HG02870 (cell line): ENCODE measurements around the gene DYNLT5.
"Not testable (repeated sequence)": the region's sequence is repeated elsewhere in the genome, so short reads cannot be mapped to it uniquely, and the experiment has no call there.

Experiments used
- ATAC-seq: cut with Tn5 transposase; IDR thresholded peaks from one replicate; pipeline ENCODE4 v1.9.1; 2021; ENCODE audit warnings: mild to moderate bottlenecking, moderate library complexity; ENCODE audit not compliant: unreplicated experiment

DYNLT5 gene

DNA sequence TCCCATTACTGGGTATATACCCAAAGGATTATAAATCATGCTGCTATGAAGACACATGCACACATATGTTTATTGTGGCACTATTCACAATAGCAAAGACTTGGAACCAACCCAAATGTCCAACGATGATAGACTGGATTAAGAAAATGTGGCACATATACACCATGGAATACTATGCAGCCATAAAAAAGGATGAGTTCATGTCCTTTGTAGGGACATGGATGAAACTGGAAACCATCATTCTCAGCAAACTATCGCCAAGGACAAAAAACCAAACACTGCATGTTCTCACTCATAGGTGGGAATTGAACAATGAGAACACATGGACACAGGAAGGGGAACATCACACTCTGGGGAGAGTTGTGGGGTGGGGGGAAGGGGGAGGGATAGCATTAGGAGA, 33.5 kb downstream of the DYNLT5 start:
- ATAC-seq = not testable (repeated sequence)

DNA sequence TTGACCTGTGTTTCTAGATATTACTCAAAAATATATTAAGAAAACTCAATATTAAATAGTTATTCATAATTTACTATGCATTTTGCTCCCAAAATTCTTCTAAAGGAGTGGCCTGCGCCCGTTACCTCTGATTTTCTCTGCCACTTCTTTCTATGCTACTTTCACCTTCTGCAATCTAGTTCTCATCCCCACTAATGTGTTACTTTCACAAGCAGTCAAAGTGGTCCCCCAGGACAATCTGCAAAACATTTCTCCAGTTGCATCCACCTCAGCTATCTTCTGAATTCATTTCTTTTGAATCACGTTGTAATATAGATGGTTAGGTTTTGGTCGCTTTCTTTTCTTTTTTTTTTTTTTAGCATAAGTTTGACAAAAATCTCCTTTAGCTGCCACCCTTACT, 35.4 kb downstream of the DYNLT5 start:
- ATAC-seq = no peak

DNA sequence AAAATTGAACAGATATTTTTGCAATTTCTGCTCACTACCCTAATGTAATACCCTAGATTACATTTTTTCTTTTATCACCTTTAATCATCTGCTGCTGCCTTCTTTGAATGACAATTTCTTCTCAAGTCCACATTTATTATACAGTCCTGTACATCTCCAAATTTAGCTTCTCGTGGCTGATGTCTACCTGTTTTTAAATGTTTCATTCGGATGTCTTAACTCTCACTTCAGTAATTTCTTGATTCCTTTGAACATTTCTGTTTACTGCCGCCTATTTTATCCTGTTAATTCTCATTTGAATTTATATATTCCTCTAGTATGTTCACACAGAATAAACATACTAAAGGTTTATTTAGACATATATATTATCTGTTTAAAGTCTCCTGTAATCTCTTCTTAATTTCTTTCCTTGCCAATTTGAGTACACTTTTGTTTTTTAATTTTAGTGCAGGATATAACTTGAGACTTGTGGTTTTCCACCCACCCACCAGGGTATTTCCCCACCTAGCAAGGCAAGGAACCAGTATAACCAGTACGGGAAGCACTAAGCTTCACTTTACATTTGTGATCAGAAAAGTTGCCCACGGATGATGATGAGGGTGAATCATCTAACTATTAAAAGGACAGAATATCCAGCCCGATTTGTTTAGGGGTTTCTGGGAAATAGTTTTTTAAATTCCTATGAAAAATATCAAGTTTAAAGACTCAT, 36.1 kb downstream of the DYNLT5 start:
- peak; percentile 86 for ATAC-seq

- no peak for ATAC-seq
Measured at GRCh38 chr1:66791621-66792610, 39.7 kb downstream of the DYNLT5 start.

GRCh38 chr1:66795839-66796238, 43.6 kb downstream of the DYNLT5 start:
- ATAC-seq = not testable (repeated sequence)

- no peak for ATAC-seq
Measured at GRCh38 chr1:66809245-66809644, 57.0 kb downstream of the DYNLT5 start.

- no peak for ATAC-seq
Measured at GRCh38 chr1:66809736-66810326, 57.6 kb downstream of the DYNLT5 start.

DNA sequence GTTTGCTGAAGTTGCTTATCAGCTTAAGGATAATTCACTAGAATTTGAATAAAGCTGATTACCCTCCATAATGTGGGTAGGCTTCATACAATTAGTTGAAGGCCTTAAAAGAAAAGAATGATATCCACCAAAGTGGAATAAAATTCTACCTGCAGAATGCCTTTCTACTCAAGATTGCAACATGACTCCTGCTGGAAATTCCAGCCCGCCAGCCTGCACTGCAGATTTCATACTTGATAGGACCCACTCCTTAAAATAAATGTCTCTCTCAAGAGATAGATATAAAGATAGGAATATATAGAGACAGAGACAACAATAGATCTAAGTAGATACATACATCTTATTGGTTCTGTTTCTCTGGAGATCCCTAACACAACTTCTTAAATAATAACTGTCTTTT, 72.5 kb downstream of the DYNLT5 start:
- no peak for ATAC-seq
